Body of pancreas (tissue), 4 donors: ENCODE data around the gene CGNL1.

Source experiments
- POLR2A ChIP-seq, 3 donors: fragments of 450-650 bp; IDR thresholded peaks; one replicate each; pipeline ENCODE4 v1.6.1; 2016; ENCODE audit warnings: antibody characterized with exemption in 3 of 3, mild to moderate bottlenecking in 2 of 3
- TF ChIP-seq, protein P1 (sequence below), 7 experiments: fragments of 450-650 bp in 4 of 7; fragments of 200-600 bp in 3 of 7; sonication (generic) in 3 of 7; IDR thresholded peaks; one replicate each; pipeline ENCODE4 v1.5.1; 2016 to 2019; ENCODE audit warnings: antibody characterized with exemption in 7 of 7

- TF ChIP-seq, protein P1, sequence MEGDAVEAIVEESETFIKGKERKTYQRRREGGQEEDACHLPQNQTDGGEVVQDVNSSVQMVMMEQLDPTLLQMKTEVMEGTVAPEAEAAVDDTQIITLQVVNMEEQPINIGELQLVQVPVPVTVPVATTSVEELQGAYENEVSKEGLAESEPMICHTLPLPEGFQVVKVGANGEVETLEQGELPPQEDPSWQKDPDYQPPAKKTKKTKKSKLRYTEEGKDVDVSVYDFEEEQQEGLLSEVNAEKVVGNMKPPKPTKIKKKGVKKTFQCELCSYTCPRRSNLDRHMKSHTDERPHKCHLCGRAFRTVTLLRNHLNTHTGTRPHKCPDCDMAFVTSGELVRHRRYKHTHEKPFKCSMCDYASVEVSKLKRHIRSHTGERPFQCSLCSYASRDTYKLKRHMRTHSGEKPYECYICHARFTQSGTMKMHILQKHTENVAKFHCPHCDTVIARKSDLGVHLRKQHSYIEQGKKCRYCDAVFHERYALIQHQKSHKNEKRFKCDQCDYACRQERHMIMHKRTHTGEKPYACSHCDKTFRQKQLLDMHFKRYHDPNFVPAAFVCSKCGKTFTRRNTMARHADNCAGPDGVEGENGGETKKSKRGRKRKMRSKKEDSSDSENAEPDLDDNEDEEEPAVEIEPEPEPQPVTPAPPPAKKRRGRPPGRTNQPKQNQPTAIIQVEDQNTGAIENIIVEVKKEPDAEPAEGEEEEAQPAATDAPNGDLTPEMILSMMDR (IDR thresholded peaks at IDR 0.05) = no peak
- no peak for TF ChIP-seq POLR2A (IDR thresholded peaks at IDR 0.05)
Observed at GRCh38 chr15:57436961-57437360, 60.7 kb downstream of the CGNL1 start.
